Measurements from ENCODE around the gene YBX2. TPM values are rescaled to one million over a fixed set of nuclear protein-coding genes. Genes with fewer than 3 reads are reported as not detected.

YBX2 gene
- total and polyA plus RNA-seq, 4 donors: 0.50 to 6.9 (median 2.6) TPM

DNA sequence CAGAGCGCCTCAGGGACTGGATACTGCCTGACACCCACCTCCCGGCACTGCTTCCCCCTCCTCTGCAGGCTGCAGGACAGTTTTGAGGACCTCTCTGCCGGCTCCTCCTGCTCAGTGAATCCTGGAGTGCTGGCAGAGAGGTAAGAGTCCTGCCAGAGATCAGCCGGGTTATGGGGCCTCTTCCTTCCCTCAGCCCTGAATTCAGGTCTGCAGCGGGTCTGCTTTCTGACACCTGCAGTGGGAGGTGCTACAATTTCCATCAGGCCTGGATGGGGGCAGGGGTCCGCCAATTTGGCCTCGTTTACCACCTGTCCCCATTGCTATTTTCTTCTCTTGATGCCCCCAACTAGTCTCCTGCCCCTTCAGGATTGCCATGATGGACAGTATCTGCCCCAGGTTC is 37.7 kb upstream of the YBX2 start:
- no peak for DNase-seq (ENCODE audit: low read depth in 4 of 6, low spot score in 6 of 6)
- Histone ChIP-seq H3K4me3 (ENCODE audit: low read depth, low read length) (no peak overlapping the region), H3K4me1 (ENCODE audit: control insufficient read depth, insufficient read depth, low read length) (peaks cover 29% of the 10 kb centered on the region), H3K36me3 (ENCODE audit: control insufficient read depth, insufficient read depth, low read length) (peaks cover 7% of the 10 kb centered on the region), H3K9me3 (ENCODE audit: control insufficient read depth, insufficient read depth, low read length) (no peaks in the 10 kb centered on the region), H3K27me3 (ENCODE audit: control insufficient read depth, insufficient read depth, low read length) (no peaks in the 10 kb centered on the region), H3K27ac (ENCODE audit: low read depth, low read length) (no peak overlapping the region)
- 67% methylated on average over 5 of the region's 7 CpGs for WGBS (ENCODE audit: insufficient coverage)

DNA sequence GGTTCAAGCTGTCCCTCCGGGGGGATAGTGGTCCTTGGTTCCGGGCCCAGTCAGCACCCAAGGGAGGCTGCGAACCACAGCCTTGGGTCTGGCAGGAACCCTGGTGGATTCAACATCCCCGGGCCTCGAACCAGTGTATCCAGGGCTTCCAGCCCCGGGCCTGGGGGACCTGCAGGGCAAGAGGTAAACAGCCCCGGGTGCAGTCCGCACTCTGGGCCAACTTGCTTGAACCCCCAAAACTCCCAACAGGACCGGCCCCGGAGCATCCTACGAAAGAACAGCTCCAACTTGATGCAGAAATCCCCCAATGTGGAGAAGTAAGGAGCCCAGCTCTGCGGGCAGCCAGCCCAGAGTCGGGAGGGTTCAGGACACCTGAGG is 36.2 kb upstream of the YBX2 start:
- Histone ChIP-seq H3K36me3 (ENCODE audit: control insufficient read depth, insufficient read depth, low read length) (peaks cover 21% of the 10 kb centered on the region), H3K4me1 (ENCODE audit: control insufficient read depth, insufficient read depth, low read length) (peaks cover 27% of the 10 kb centered on the region), H3K9me3 (ENCODE audit: control insufficient read depth, insufficient read depth, low read length) (no peaks in the 10 kb centered on the region), H3K4me3 (ENCODE audit: low read depth, low read length) (peak overlapping the region; percentile 91), H3K27me3 (ENCODE audit: control insufficient read depth, insufficient read depth, low read length) (no peaks in the 10 kb centered on the region), H3K27ac (ENCODE audit: low read depth, low read length) (peak overlapping the region; percentile 99)
- no peak for DNase-seq (ENCODE audit: low read depth in 4 of 6, low spot score in 6 of 6)
- 49% methylated on average over 9 of the region's 13 CpGs for WGBS (ENCODE audit: insufficient coverage)

DNA sequence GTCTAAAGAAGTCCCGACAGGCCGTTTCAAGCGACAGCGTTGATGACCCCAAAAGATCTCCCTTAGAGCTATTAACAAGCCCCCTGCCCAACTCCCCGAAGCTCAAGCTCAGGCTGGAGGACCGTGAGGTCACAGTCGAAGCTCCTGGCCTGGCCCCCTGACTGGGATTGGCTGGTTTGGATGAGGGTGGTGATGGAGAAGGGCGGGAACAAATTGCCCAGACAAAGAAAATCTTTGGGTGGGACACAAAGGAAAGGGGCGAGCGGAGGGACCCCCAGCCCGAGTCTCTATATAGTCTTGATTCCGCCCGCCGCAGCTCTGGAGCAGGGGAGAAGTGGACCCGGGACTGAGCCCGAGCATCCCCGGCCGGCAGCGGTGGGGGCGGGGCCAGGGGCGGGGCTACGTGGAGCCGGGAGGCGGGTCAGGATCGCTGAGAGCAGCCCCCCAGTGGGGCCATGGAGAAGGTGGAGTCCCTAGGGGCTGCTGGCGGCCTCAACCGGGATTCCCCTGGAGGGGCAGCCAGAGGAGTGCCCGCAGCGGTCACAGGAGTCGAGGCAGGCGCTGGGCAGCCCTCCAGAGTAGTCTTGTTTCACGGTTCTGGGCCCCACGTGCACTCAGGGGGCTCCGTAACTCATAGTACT is 35.7 kb upstream of the YBX2 start:
- Histone ChIP-seq H3K9me3 (ENCODE audit: control insufficient read depth, insufficient read depth, low read length) (no peaks in the 10 kb centered on the region), H3K27ac (ENCODE audit: low read depth, low read length) (peak overlapping the region; percentile 99), H3K4me3 (ENCODE audit: low read depth, low read length) (peak overlapping the region; percentile 91), H3K4me1 (ENCODE audit: control insufficient read depth, insufficient read depth, low read length) (peaks cover 27% of the 10 kb centered on the region), H3K27me3 (ENCODE audit: control insufficient read depth, insufficient read depth, low read length) (no peaks in the 10 kb centered on the region), H3K36me3 (ENCODE audit: control insufficient read depth, insufficient read depth, low read length) (peaks cover 26% of the 10 kb centered on the region)
- peak in 4 of 6 donors; percentile 71 to 96 (median 84) for DNase-seq (ENCODE audit: low read depth in 4 of 6, low spot score in 6 of 6)
- under 1% methylated on average over 34 of the region's 34 CpGs for WGBS (ENCODE audit: insufficient coverage)

DNA sequence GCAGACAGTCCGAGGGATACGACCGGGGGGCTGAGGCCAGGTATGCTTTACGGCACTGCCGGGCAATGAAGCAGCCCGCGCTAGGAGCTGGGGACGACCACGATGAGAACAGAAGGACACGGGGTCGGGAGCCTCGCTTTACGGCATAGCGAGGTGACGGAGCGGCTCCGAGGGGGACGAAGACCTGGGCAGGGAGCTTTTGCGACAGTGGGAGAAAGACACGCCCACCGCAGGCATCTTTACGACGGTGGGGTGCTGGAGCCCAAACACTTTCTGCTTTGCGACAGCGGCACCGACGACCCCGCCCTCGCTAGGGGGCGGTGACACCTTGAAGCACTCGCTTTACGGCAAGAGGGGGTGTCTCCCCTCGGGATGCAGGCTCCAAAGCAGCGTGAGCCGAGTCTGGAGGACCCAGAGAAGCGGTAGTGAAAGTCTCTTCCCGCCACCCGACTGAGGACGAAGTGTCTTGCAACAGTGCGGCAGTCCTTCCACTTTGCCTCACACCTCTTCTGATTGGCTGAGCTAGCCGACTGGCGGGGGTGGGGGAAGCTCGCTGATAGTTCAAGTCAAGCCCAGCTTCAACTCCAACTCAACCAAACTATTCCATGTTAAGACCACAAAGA is 35.0 kb upstream of the YBX2 start:
- H3K36me3 ChIP-seq (ENCODE audit: control insufficient read depth, insufficient read depth, low read length): peaks cover 32% of the 10 kb centered on the region
- H3K27ac ChIP-seq (ENCODE audit: low read depth, low read length): peak overlapping the region; percentile 99

DNA sequence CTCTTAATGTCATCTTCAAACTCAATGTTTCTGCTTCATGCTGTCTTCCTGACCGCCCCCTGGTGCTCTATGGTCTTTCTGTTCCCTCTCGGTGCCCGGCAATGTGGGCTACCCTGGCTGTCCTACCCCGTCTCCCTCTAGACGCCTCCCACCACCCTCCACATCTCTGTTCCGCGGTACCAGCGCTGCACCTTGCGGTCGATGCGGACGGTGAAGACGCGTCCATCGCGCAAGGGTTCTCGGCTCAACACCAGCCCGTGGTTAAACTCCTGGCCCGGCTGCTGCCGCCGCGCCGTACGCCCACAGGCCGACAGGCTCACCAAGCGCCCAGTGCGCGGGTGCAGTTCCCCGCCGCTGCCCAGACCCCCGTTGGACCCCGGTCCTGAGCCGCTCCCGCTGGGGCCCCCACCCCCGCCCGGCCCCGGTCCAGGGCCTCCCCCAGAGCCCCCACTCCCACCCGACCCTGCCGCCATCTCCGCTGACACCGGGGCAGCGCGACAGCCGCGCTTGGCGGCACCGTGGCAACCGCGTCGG is 34.5 kb upstream of the YBX2 start, which contains the start of gene NEURL4:
Gene NEURL4, minus strand, starts transcription at position 496 of the 534 bp plus-strand sequence. Its CDS starts 23 bp downstream, at position 473.
- Histone ChIP-seq H3K4me1 (ENCODE audit: control insufficient read depth, insufficient read depth, low read length) (peaks cover 27% of the 10 kb centered on the region), H3K27me3 (ENCODE audit: control insufficient read depth, insufficient read depth, low read length) (no peaks in the 10 kb centered on the region), H3K4me3 (ENCODE audit: low read depth, low read length) (peak within 1 kb of the TSS; percentile 91), H3K9me3 (ENCODE audit: control insufficient read depth, insufficient read depth, low read length) (no peaks in the 10 kb centered on the region), H3K36me3 (ENCODE audit: control insufficient read depth, insufficient read depth, low read length) (peaks cover 38% of the 10 kb centered on the region), H3K27ac (ENCODE audit: low read depth, low read length) (peak within 1 kb of the TSS; percentile 99)
- DNase-seq (ENCODE audit: low read depth in 4 of 6, low spot score in 6 of 6): no peak
- under 1% methylated on average over 47 of the region's 50 CpGs for WGBS (ENCODE audit: insufficient coverage)

More for the DNA sequence above, 35.0 kb upstream of the YBX2 start:
- under 1% methylated on average over 38 of the region's 43 CpGs for WGBS (ENCODE audit: insufficient coverage)
- DNase-seq (ENCODE audit: low read depth in 4 of 6, low spot score in 6 of 6): peak; percentile 96 to 100 (median 98)
- Histone ChIP-seq H3K9me3 (ENCODE audit: control insufficient read depth, insufficient read depth, low read length) (no peaks in the 10 kb centered on the region), H3K4me1 (ENCODE audit: control insufficient read depth, insufficient read depth, low read length) (peaks cover 27% of the 10 kb centered on the region), H3K4me3 (ENCODE audit: low read depth, low read length) (peak overlapping the region; percentile 91), H3K27me3 (ENCODE audit: control insufficient read depth, insufficient read depth, low read length) (no peaks in the 10 kb centered on the region)

DNA sequence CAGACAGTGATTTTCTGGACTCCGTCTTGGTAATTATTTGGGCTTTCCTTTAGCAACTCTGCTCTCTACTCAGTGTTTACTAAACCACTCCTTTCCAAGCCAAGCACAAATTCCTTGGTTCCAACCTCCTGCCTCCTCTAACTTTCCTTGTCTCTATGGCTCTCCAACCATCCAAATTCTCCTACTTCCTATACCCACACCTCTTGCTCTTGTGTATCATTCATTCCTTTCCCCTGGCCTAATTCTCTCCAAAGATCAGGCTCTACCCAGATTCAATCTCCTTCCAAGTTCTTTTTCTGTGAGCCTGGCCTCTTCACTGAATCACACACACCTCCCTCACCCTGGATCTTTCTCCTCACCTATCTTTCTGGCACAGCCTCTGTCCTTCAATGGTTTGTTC is 33.6 kb upstream of the YBX2 start:
- DNase-seq (ENCODE audit: low read depth in 4 of 6, low spot score in 6 of 6): no peak
- 93% methylated on average over 1 of the region's 1 CpG for WGBS (ENCODE audit: insufficient coverage)
- Histone ChIP-seq H3K27me3 (ENCODE audit: control insufficient read depth, insufficient read depth, low read length) (no peaks in the 10 kb centered on the region), H3K27ac (ENCODE audit: low read depth, low read length) (no peak overlapping the region), H3K4me3 (ENCODE audit: low read depth, low read length) (no peak overlapping the region), H3K4me1 (ENCODE audit: control insufficient read depth, insufficient read depth, low read length) (peaks cover 27% of the 10 kb centered on the region), H3K36me3 (ENCODE audit: control insufficient read depth, insufficient read depth, low read length) (peaks cover 47% of the 10 kb centered on the region), H3K9me3 (ENCODE audit: control insufficient read depth, insufficient read depth, low read length) (no peaks in the 10 kb centered on the region)

DNA sequence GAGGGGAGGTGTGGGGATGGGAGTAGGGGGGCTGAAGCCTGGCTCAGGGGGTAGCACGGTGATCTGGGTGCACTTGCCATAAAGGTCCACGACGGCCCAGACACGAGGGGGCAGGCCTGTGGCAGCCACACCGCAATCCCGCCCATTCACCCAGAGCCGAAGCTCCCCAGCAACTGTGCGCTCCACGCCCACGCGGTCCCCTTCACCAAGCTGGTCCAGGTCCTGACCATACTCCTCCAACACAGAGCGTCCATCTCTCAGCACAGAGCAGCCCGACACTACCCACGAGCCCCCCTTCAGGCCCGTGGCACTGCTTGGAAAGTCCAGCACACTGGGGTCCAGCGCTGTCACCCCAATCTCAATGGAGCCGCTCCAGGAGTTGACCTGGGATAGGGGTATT is 33.1 kb upstream of the YBX2 start:
- DNase-seq (ENCODE audit: low read depth in 4 of 6, low spot score in 6 of 6): no peak
- no peak overlapping the region for H3K4me3 ChIP-seq (ENCODE audit: low read depth, low read length)

DNA sequence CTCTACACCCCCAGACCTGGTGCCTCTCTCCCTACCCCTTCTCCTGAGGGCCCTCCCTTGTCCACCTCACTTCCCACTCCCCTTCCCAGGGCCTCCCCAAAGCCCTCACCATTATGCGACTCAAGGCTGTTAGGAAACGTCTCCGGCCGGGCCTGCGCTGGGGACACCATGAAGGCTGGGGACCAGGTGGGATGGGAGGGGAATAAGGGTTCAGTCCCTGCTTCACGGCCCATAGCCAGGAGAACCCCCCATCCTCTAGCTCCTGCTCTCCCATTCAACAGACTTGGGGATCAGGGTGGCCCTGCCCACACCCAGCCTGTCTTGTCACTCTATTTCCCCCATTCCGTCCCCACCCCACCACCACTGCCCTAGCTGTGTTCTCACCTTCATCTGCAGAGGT is 32.6 kb upstream of the YBX2 start:
- H3K27me3 ChIP-seq (ENCODE audit: control insufficient read depth, insufficient read depth, low read length): no peaks in the 10 kb centered on the region
- WGBS (ENCODE audit: insufficient coverage): no CpG with 5 or more reads among the region's 7 CpGs
- H3K36me3 ChIP-seq (ENCODE audit: control insufficient read depth, insufficient read depth, low read length): peaks cover 56% of the 10 kb centered on the region
- no peak overlapping the region for H3K27ac ChIP-seq (ENCODE audit: low read depth, low read length)
- DNase-seq (ENCODE audit: low read depth in 4 of 6, low spot score in 6 of 6): no peak
- H3K9me3 ChIP-seq (ENCODE audit: control insufficient read depth, insufficient read depth, low read length): no peaks in the 10 kb centered on the region
- H3K4me1 ChIP-seq (ENCODE audit: control insufficient read depth, insufficient read depth, low read length): peaks cover 27% of the 10 kb centered on the region
- no peak overlapping the region for H3K4me3 ChIP-seq (ENCODE audit: low read depth, low read length)

More for the DNA sequence above, 33.1 kb upstream of the YBX2 start:
- peaks cover 27% of the 10 kb centered on the region for H3K4me1 ChIP-seq (ENCODE audit: control insufficient read depth, insufficient read depth, low read length)
- H3K36me3 ChIP-seq (ENCODE audit: control insufficient read depth, insufficient read depth, low read length): peaks cover 52% of the 10 kb centered on the region
- H3K27me3 ChIP-seq (ENCODE audit: control insufficient read depth, insufficient read depth, low read length): no peaks in the 10 kb centered on the region
- no peaks in the 10 kb centered on the region for H3K9me3 ChIP-seq (ENCODE audit: control insufficient read depth, insufficient read depth, low read length)
- no peak overlapping the region for H3K27ac ChIP-seq (ENCODE audit: low read depth, low read length)
- 91% methylated on average over 15 of the region's 17 CpGs for WGBS (ENCODE audit: insufficient coverage)

DNA sequence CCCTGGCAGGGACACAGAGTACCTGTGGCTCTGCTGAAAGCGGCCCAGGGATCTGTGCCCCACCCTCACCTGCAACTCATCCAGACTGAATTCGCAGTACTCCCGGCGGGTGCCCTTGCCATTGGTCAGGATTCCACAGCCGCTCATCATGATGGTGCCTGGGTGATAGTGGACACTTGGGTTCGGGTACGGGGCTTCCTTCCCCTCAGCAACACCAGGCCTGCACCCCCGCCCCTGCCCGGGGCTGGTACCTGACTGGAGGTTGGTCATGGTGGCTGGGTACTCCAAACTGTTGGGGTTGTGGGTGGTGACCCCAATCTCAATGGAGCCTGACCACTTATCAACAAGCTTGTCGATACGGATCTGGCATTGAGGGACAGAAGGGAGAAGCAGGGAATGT is 31.7 kb upstream of the YBX2 start:
- Histone ChIP-seq H3K36me3 (ENCODE audit: control insufficient read depth, insufficient read depth, low read length) (peaks cover 65% of the 10 kb centered on the region), H3K27ac (ENCODE audit: low read depth, low read length) (no peak overlapping the region), H3K4me3 (ENCODE audit: low read depth, low read length) (no peak overlapping the region), H3K4me1 (ENCODE audit: control insufficient read depth, insufficient read depth, low read length) (peaks cover 27% of the 10 kb centered on the region), H3K27me3 (ENCODE audit: control insufficient read depth, insufficient read depth, low read length) (no peaks in the 10 kb centered on the region), H3K9me3 (ENCODE audit: control insufficient read depth, insufficient read depth, low read length) (no peaks in the 10 kb centered on the region)
- no peak for DNase-seq (ENCODE audit: low read depth in 4 of 6, low spot score in 6 of 6)
- WGBS (ENCODE audit: insufficient coverage): 90% methylated on average over 2 of the region's 11 CpGs

Data from spinal cord (tissue), 10 donors.